ENCODE measurements around the gene STMN3. TPM values are rescaled to one million over a fixed set of nuclear protein-coding genes. Genes with fewer than 3 reads are reported as not detected.

STMN3 gene
- total RNA-seq, result 12.1 TPM
- long read RNA-seq, transcript STMN3-201 (5 exons, 2,255 nt), result major isoform, 14 of 25 reads
- long read RNA-seq, partial matches to known transcripts, result 2 of 25 reads
- long read RNA-seq, other reads (novel, unspliced or antisense), result 9 of 25 reads

- TF ChIP-seq, protein P1, sequence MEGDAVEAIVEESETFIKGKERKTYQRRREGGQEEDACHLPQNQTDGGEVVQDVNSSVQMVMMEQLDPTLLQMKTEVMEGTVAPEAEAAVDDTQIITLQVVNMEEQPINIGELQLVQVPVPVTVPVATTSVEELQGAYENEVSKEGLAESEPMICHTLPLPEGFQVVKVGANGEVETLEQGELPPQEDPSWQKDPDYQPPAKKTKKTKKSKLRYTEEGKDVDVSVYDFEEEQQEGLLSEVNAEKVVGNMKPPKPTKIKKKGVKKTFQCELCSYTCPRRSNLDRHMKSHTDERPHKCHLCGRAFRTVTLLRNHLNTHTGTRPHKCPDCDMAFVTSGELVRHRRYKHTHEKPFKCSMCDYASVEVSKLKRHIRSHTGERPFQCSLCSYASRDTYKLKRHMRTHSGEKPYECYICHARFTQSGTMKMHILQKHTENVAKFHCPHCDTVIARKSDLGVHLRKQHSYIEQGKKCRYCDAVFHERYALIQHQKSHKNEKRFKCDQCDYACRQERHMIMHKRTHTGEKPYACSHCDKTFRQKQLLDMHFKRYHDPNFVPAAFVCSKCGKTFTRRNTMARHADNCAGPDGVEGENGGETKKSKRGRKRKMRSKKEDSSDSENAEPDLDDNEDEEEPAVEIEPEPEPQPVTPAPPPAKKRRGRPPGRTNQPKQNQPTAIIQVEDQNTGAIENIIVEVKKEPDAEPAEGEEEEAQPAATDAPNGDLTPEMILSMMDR (IDR thresholded peaks at IDR 0.05), result no peak
- Histone ChIP-seq H3K27me3 (ENCODE audit: low read depth) (peaks cover 14% of the 10 kb centered on the region), H3K4me3 (peak within 1 kb of the TSS; percentile 66), H3K4me1 (peaks cover 36% of the 10 kb centered on the region), H3K27ac (peak within 1 kb of the TSS; percentile 56), H3K36me3 (no peaks in the 10 kb centered on the region), H3K9me3 (no peaks in the 10 kb centered on the region)
- intact Hi-C loops (cut with DNase I), result no loop called here
- ATAC-seq (peak; percentile 76 to 80), DNase-seq (peak; percentile 87)
These were observed at the start of gene STMN3 for GRCh38 chr20:63653041-63653973. Gene STMN3 (minus strand): TSS chr20:63653424. CDS start chr20:63653345, 79 bp downstream.

DNA sequence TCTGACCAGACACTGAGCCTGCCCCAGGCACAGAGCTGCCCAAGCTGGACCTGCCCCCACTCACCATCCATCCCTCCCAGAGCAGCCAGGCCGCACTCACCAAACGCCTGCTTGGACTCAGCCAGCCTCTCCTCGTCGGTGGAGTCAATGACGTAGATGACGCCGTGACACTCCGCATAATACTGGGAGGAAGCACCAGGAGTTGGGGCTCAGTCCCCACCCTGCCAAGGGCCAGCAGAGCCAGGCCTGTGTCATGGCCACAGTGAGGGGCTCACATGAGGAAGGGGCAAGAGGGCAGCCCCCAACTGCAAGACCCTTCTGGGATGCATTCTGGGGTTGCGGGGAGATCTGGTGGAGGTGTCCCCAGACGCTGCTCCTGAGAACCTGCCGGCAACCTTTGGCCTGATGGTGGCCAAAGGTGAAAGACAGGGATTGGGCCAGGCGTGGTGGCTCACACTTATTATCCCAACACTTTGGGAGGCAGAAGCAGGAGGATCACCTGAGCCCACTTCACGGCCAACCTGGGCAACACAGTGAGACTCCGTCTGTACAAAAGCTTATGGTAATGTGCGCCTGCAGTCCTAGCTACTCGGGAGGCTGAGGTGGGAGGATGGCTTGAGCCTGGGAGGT, 48.9 kb upstream of the STMN3 start:
- Histone ChIP-seq H3K27ac (no peak overlapping the region), H3K27me3 (ENCODE audit: low read depth) (no peaks in the 10 kb centered on the region), H3K36me3 (peaks cover 45% of the 10 kb centered on the region), H3K4me3 (no peak overlapping the region), H3K4me1 (peaks cover 41% of the 10 kb centered on the region), H3K9me3 (no peaks in the 10 kb centered on the region)
- TF ChIP-seq, protein P1 (IDR thresholded peaks at IDR 0.05), result no peak
- DNase-seq (no peak), ATAC-seq (no peak)
- intact Hi-C loops (cut with DNase I), result no loop called here

- Histone ChIP-seq H3K4me1 (peaks cover 42% of the 10 kb centered on the region), H3K9me3 (no peaks in the 10 kb centered on the region), H3K36me3 (peaks cover 44% of the 10 kb centered on the region), H3K4me3 (no peak overlapping the region), H3K27ac (no peak overlapping the region), H3K27me3 (ENCODE audit: low read depth) (no peaks in the 10 kb centered on the region)
- ATAC-seq, result no peak
- no peak for DNase-seq
- intact Hi-C loops (cut with DNase I), result no loop called here
- TF ChIP-seq, protein P1 (IDR thresholded peaks at IDR 0.05), result no peak
These were observed 48.3 kb upstream of the STMN3 start for GRCh38 chr20:63701329-63702035.

GRCh38 chr20:63701051-63701328, 47.8 kb upstream of the STMN3 start:
- Histone ChIP-seq H3K36me3 (peaks cover 40% of the 10 kb centered on the region), H3K4me1 (peaks cover 42% of the 10 kb centered on the region), H3K27ac (no peak overlapping the region), H3K4me3 (no peak overlapping the region), H3K9me3 (no peaks in the 10 kb centered on the region), H3K27me3 (ENCODE audit: low read depth) (no peaks in the 10 kb centered on the region)
- TF ChIP-seq, protein P1 (IDR thresholded peaks at IDR 0.05), result no peak
- intact Hi-C loops (cut with DNase I), result no loop called here
- no peak for ATAC-seq
- DNase-seq, result no peak

Data from lower lobe of right lung (tissue), 2 donors.